PC-9 (cell line): ENCODE data around the gene NEK7.

Experiments
- EZH2 ChIP-seq: fragments of 200-600 bp; sonication (generic); IDR thresholded peaks from 2 replicates; pipeline ENCODE4 v1.8.0; 2017; ENCODE audit warnings: antibody characterized with exemption, low read depth
- TF ChIP-seq, protein P1 (sequence below): fragments of 200-600 bp; sonication (generic); conservative IDR thresholded peaks from 2 replicates; pipeline ENCODE4 v1.6.1; 2017; ENCODE audit warnings: mixed run types, antibody characterized with exemption, mild to moderate bottlenecking, moderate library complexity

DNA sequence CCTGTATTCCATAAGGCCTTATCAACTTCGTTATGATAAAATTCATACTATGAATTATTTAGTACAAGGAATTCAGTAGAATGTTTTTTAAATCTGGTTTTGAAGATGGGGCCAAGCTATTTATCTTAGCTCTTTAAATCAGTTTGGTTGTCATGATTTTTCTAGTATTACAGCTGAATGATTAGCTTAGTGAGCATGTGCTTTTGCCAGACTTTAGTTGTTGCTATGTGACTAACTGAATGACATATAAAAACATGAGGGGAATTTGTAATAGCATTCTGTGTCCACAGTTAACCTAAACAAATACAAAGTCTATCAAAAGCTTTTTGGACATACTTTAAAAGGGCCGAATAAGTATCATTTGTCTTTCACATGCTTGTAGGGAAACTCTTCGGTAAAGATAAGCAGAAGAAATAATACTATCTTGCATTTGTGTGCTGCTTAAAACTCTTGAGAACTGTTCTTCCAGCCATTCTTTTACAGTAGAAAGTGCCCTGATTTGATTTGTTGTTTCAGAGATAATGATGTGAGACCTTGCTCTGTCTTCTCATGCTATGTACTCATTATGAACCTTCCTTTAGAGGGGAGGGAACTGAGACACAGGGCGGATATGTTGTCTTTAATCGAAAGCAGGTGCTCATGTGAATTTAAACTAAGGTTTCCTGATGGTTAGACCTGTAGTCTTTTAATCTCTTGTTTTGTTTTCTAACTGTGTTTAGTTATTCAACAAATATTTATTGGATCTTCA lies 18.8 kb downstream of the NEK7 start:
- TF ChIP-seq, protein P1, sequence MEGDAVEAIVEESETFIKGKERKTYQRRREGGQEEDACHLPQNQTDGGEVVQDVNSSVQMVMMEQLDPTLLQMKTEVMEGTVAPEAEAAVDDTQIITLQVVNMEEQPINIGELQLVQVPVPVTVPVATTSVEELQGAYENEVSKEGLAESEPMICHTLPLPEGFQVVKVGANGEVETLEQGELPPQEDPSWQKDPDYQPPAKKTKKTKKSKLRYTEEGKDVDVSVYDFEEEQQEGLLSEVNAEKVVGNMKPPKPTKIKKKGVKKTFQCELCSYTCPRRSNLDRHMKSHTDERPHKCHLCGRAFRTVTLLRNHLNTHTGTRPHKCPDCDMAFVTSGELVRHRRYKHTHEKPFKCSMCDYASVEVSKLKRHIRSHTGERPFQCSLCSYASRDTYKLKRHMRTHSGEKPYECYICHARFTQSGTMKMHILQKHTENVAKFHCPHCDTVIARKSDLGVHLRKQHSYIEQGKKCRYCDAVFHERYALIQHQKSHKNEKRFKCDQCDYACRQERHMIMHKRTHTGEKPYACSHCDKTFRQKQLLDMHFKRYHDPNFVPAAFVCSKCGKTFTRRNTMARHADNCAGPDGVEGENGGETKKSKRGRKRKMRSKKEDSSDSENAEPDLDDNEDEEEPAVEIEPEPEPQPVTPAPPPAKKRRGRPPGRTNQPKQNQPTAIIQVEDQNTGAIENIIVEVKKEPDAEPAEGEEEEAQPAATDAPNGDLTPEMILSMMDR, result no peak
- TF ChIP-seq EZH2, result no peak
